Measurements from ENCODE around the gene PAXX. TPM values are rescaled to one million over a fixed set of nuclear protein-coding genes. Genes with fewer than 3 reads are reported as not detected.

PAXX gene
- total RNA-seq, 4 donors from 2014 or later = 49.3 to 85.2 (median 66.0) TPM

- intact Hi-C loops (cut with DNase I; ENCODE audit: low total_unique reads) (no loop called here), in situ Hi-C loops (cut with MboI; ENCODE audit: low pct_ligation_motif_present in 1 of 4, low pct_unique_long_range_greater_than_20kb in 1 of 4, low sequenced_read_pairs in 3 of 4) (no loop called here)
- Histone ChIP-seq H3K27me3 (peaks cover 24% of the 10 kb centered on the region), H3K4me1 (peaks cover 28 to 56% (median 41%) of the 10 kb centered on the region in 4 donors), H3K27ac (peak overlapping the region in 3 of 4 donors; percentile 52 to 60 (median 52)), H3K4me3 (no peak overlapping the region), H3K9me3 (no peaks in the 10 kb centered on the region), H3K36me3 (no peaks in the 10 kb centered on the region)
- DNase-seq = peak; percentile 46
- 47 to 52% methylated on average over 9 to 18 of the region's 18 CpGs for WGBS, 2 donors (ENCODE audit: low coverage in 1 of 2)
- TF ChIP-seq CTCF (IDR thresholded peaks at IDR 0.05) (no peak), EP300 (IDR thresholded peaks at IDR 0.05; ENCODE audit: low read depth) (no peak), POLR2AphosphoS5 (IDR thresholded peaks at IDR 0.05) (no peak), POLR2A (IDR thresholded peaks at IDR 0.05) (no peak)
These were observed 5.6 kb downstream of the PAXX start for GRCh38 chr9:136997830-136998234.

GRCh38 chr9:137000177-137000930 is 8.1 kb downstream of the PAXX start:
- H3K4me1 ChIP-seq = peaks cover 21 to 31% (median 23%) of the 10 kb centered on the region in 4 donors
- H3K27ac ChIP-seq = peak overlapping the region in 3 of 4 donors; percentile 42 to 61 (median 57)
- peaks cover 11% of the 10 kb centered on the region for H3K27me3 ChIP-seq
- in situ Hi-C loops (cut with MboI; ENCODE audit: low pct_ligation_motif_present in 1 of 4, low pct_unique_long_range_greater_than_20kb in 1 of 4, low sequenced_read_pairs in 3 of 4) = no loop called here
- 46 to 56% methylated on average over 4 to 8 of the region's 10 CpGs for WGBS, 2 donors (ENCODE audit: low coverage in 1 of 2)
- intact Hi-C loops (cut with DNase I; ENCODE audit: low total_unique reads) = no loop called here
- no peak overlapping the region for H3K4me3 ChIP-seq
- DNase-seq = no peak
- no peak for TF ChIP-seq CTCF (IDR thresholded peaks at IDR 0.05)
- no peak for TF ChIP-seq POLR2A (IDR thresholded peaks at IDR 0.05)
- no peak for TF ChIP-seq POLR2AphosphoS5 (IDR thresholded peaks at IDR 0.05)
- no peak for TF ChIP-seq EP300 (IDR thresholded peaks at IDR 0.05; ENCODE audit: low read depth)
- H3K36me3 ChIP-seq = no peaks in the 10 kb centered on the region
- H3K9me3 ChIP-seq = no peaks in the 10 kb centered on the region

- Histone ChIP-seq H3K27me3 (no peaks in the 10 kb centered on the region), H3K9me3 (no peaks in the 10 kb centered on the region), H3K27ac (no peak overlapping the region), H3K4me3 (no peak overlapping the region), H3K4me1 (peaks cover 5 to 14% (median 7%) of the 10 kb centered on the region in 4 donors), H3K36me3 (no peaks in the 10 kb centered on the region)
- TF ChIP-seq EP300 (IDR thresholded peaks at IDR 0.05; ENCODE audit: low read depth) (no peak), POLR2A (IDR thresholded peaks at IDR 0.05) (no peak), POLR2AphosphoS5 (IDR thresholded peaks at IDR 0.05) (no peak), CTCF (IDR thresholded peaks at IDR 0.05) (no peak)
- DNase-seq = no peak
- intact Hi-C loops (cut with DNase I; ENCODE audit: low total_unique reads) = no loop called here
- WGBS, 2 donors (ENCODE audit: low coverage in 1 of 2) = 69 to 87% methylated on average over 14 to 20 of the region's 20 CpGs
- in situ Hi-C loops (cut with MboI; ENCODE audit: low pct_ligation_motif_present in 1 of 4, low pct_unique_long_range_greater_than_20kb in 1 of 4, low sequenced_read_pairs in 3 of 4) = no loop called here
These were observed 9.8 kb downstream of the PAXX start for GRCh38 chr9:137001857-137002645.

GRCh38 chr9:137002646-137003041 is 10.4 kb downstream of the PAXX start:
- Histone ChIP-seq H3K27ac (no peak overlapping the region), H3K36me3 (no peaks in the 10 kb centered on the region), H3K4me3 (no peak overlapping the region), H3K27me3 (no peaks in the 10 kb centered on the region), H3K9me3 (no peaks in the 10 kb centered on the region), H3K4me1 (peaks cover 0 to 8% (median under 1%) of the 10 kb centered on the region in 4 donors)
- DNase-seq = no peak
- in situ Hi-C loops (cut with MboI; ENCODE audit: low pct_ligation_motif_present in 1 of 4, low pct_unique_long_range_greater_than_20kb in 1 of 4, low sequenced_read_pairs in 3 of 4) = no loop called here
- TF ChIP-seq POLR2AphosphoS5 (IDR thresholded peaks at IDR 0.05) (no peak), CTCF (IDR thresholded peaks at IDR 0.05) (no peak), EP300 (IDR thresholded peaks at IDR 0.05; ENCODE audit: low read depth) (no peak), POLR2A (IDR thresholded peaks at IDR 0.05) (no peak)
- 83% methylated on average over 10 of the region's 10 CpGs; no CpG with 5 or more reads in 1 of the 2 donors for WGBS, 2 donors (ENCODE audit: low coverage in 1 of 2)
- intact Hi-C loops (cut with DNase I; ENCODE audit: low total_unique reads) = no loop called here

Measured in transverse colon (tissue), 4 donors.